ENCODE data around the gene MCU. TPM values are rescaled to one million over a fixed set of nuclear protein-coding genes. Genes with fewer than 3 reads are reported as not detected.

The MCU gene
- total RNA-seq, 6 experiments from 2014 or later, result 6.2 to 14.6 (median 10.4) TPM

- Histone ChIP-seq H3K27me3 (no peaks in the 10 kb centered on the region), H3K36me3 (no peaks in the 10 kb centered on the region), H3K9me3 (no peaks in the 10 kb centered on the region), H3K4me1 (peaks cover 0 to 9% (median 1%) of the 10 kb centered on the region in 4 donors), H3K4me3 (no peak overlapping the region), H3K27ac (no peak overlapping the region)
- WGBS (ENCODE audit: insufficient coverage, low coverage, low lambda C conversion rate, missing lambda C conversion rate), result 41% methylated on average over 2 of the region's 3 CpGs
- DNase-seq (no peak), ATAC-seq (no peak)
- TF ChIP-seq CTCF (IDR thresholded peaks at IDR 0.05) (no peak), POLR2A (IDR thresholded peaks at IDR 0.05) (no peak)
- intact Hi-C loops (cut with DNase I), result no loop called here
These were observed 1.7 kb upstream of the MCU start for GRCh38 chr10:72690071-72690755.

- H3K9me3 ChIP-seq, result no peaks in the 10 kb centered on the region
- H3K36me3 ChIP-seq, result no peaks in the 10 kb centered on the region
- DNase-seq (no peak), ATAC-seq (no peak)
- intact Hi-C loops (cut with DNase I), result no loop called here
- H3K27ac ChIP-seq, result peak overlapping the region in 2 of 3 donors; percentile 84 to 91
- 40% methylated on average over 9 of the region's 9 CpGs for WGBS (ENCODE audit: insufficient coverage, low coverage, low lambda C conversion rate, missing lambda C conversion rate)
- TF ChIP-seq POLR2A (IDR thresholded peaks at IDR 0.05) (no peak), CTCF (IDR thresholded peaks at IDR 0.05) (no peak)
- peak overlapping the region; percentile 69 to 76 (median 73) for H3K4me3 ChIP-seq
- no peaks in the 10 kb centered on the region for H3K27me3 ChIP-seq
- peaks cover 0 to 9% (median 1%) of the 10 kb centered on the region in 4 donors for H3K4me1 ChIP-seq
These were observed 477 bp upstream of the MCU start for GRCh38 chr10:72691470-72691862.

- WGBS (ENCODE audit: insufficient coverage, low coverage, low lambda C conversion rate, missing lambda C conversion rate), result 0% methylated on average over 10 of the region's 11 CpGs
- intact Hi-C loops (cut with DNase I), result no loop called here
- DNase-seq, result no peak
- Histone ChIP-seq H3K36me3 (no peaks in the 10 kb centered on the region), H3K27me3 (no peaks in the 10 kb centered on the region), H3K27ac (peak overlapping the region; percentile 83 to 91 (median 84)), H3K9me3 (no peaks in the 10 kb centered on the region), H3K4me3 (peak overlapping the region; percentile 69 to 76 (median 73)), H3K4me1 (peaks cover 0 to 9% (median 1%) of the 10 kb centered on the region in 4 donors)
- ATAC-seq, result no peak
- TF ChIP-seq CTCF (IDR thresholded peaks at IDR 0.05) (peak in 1 of 4 donors; percentile 6), POLR2A (IDR thresholded peaks at IDR 0.05) (no peak)
These were observed 726 bp downstream of the MCU start for GRCh38 chr10:72692744-72692993.

- ATAC-seq (no peak), DNase-seq (no peak)
- TF ChIP-seq CTCF (IDR thresholded peaks at IDR 0.05), result no peak
- no peak for TF ChIP-seq POLR2A (IDR thresholded peaks at IDR 0.05)
- 14% methylated on average over 8 of the region's 8 CpGs for WGBS (ENCODE audit: insufficient coverage, low coverage, low lambda C conversion rate, missing lambda C conversion rate)
- Histone ChIP-seq H3K4me1 (peaks cover 0 to 9% (median 1%) of the 10 kb centered on the region in 4 donors), H3K4me3 (peak overlapping the region; percentile 69 to 76 (median 73)), H3K36me3 (no peaks in the 10 kb centered on the region), H3K27ac (peak overlapping the region; percentile 83 to 91 (median 84)), H3K9me3 (no peaks in the 10 kb centered on the region), H3K27me3 (no peaks in the 10 kb centered on the region)
- intact Hi-C loops (cut with DNase I), result no loop called here
These were observed 1.2 kb downstream of the MCU start for GRCh38 chr10:72692994-72693781.
